Activated B cell treated with CpG ODN at 0.5 μM for 24 hours (primary cell): Measurements from ENCODE around the gene DVL1. TPM values are rescaled to one million over a fixed set of nuclear protein-coding genes. Genes with fewer than 3 reads are reported as not detected.

Source experiments
- ATAC-seq: fragments of 200-7000 bp; cut with Tn5 transposase; one replicate; pipeline ENCODE4 v1.10.0; 2021; ENCODE audit warnings: low read depth, mild to moderate bottlenecking, moderate library complexity
- CTCF ChIA-PET: fragments of 350-600 bp; sonication (Branson Sonifier 250); formaldehyde crosslinking; loops from one replicate; lab custom pipeline; 2021; ENCODE audit warnings: antibody characterized with exemption; lab: Charles Lee
- POLR2A ChIA-PET: fragments of 350-600 bp; sonication (Branson Sonifier 250); formaldehyde crosslinking; loops from one replicate; lab custom pipeline; 2021; ENCODE audit warnings: antibody characterized with exemption; lab: Charles Lee
- DNase-seq: peaks from one replicate; pipeline ENCODE4 v3.0.0; 2022
- H3K27ac Mint-ChIP-seq: one replicate; pipeline ENCODE4 v1.8.0; 2020; ENCODE audit warnings: mixed read lengths
- H3K27me3 Mint-ChIP-seq: one replicate; pipeline ENCODE4 v1.8.0; 2021; ENCODE audit warnings: mixed read lengths
- H3K36me3 Mint-ChIP-seq: one replicate; pipeline ENCODE4 v1.8.0; 2021; ENCODE audit warnings: low read depth, mixed read lengths
- H3K4me1 Mint-ChIP-seq: one replicate; pipeline ENCODE4 v1.8.0; 2021; ENCODE audit warnings: mixed read lengths
- H3K4me3 Mint-ChIP-seq: one replicate; pipeline ENCODE4 v1.8.0; 2020; ENCODE audit warnings: mild to moderate bottlenecking, mixed read lengths
- H3K9me3 Mint-ChIP-seq: one replicate; pipeline ENCODE4 v1.8.0; 2020; ENCODE audit warnings: mixed read lengths
- intact Hi-C: fragments of 100-400 bp; cut with micrococcal nuclease; formaldehyde crosslinking; loops from one replicate; pipeline ENCODE4 v1.15.1; 2024
- total RNA-seq: library from RNA; stranded (reverse); gene quantifications from 2 replicates; pipeline ENCODE4 v1.2.3, GENCODE V29; 2022
- TF ChIP-seq, protein P1 (sequence below): fragments of 200-600 bp; IDR thresholded peaks from one replicate; pipeline ENCODE4 v1.8.0; 2022; ENCODE audit warnings: antibody characterized with exemption, mild to moderate bottlenecking

The DVL1 gene
- total RNA-seq, 1 donor from 2014 or later, result 29.3 TPM

DNA sequence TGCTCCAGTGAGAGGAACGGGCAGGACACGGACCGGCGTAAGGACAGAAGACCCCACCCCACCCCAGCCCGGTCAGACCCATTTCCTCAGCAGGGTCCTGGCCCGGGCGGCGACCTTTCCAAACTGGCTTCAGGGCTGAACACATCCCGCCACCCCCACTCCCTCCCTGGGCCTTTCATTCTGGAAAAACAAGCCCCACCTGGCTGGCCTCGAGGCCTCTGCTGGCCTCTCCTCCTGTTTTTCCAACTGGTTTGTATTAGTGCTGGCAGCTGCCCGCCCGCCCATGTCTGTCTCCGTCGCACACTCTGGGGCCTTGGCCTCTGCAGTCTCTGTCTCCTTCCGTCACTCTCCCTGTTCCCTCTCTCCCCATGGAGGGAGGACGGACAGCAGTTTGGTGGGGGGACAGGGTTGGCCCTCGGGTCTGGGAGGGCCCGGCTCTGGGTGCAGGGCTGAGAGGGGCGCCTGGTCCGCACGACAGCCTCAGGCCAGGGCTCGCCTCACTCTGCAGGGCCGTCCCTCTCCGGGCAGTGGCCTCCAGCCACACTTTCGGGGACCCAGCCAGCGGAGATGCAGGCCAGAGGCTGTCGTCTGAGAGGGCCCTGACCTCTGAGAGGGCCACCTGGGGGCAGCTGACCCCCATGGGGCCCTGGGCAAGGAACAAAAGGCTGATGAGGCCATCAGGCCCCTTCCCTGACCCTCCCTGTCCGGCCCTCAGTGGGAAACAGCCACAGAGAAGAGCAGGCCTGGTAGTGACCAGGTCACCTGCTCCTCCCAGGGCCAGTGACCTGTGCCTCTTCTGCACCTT is 10.6 kb upstream of the DVL1 start:
- no peak overlapping the region for H3K27ac Mint-ChIP-seq
- peaks cover 4% of the 10 kb centered on the region for H3K4me1 Mint-ChIP-seq
- intact Hi-C loops, result no loop called here
- CTCF ChIA-PET, result no interaction called here
- DNase-seq (no peak), ATAC-seq (no peak)
- TF ChIP-seq, protein P1, sequence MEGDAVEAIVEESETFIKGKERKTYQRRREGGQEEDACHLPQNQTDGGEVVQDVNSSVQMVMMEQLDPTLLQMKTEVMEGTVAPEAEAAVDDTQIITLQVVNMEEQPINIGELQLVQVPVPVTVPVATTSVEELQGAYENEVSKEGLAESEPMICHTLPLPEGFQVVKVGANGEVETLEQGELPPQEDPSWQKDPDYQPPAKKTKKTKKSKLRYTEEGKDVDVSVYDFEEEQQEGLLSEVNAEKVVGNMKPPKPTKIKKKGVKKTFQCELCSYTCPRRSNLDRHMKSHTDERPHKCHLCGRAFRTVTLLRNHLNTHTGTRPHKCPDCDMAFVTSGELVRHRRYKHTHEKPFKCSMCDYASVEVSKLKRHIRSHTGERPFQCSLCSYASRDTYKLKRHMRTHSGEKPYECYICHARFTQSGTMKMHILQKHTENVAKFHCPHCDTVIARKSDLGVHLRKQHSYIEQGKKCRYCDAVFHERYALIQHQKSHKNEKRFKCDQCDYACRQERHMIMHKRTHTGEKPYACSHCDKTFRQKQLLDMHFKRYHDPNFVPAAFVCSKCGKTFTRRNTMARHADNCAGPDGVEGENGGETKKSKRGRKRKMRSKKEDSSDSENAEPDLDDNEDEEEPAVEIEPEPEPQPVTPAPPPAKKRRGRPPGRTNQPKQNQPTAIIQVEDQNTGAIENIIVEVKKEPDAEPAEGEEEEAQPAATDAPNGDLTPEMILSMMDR, result no peak
- H3K4me3 Mint-ChIP-seq, result no peak overlapping the region
- POLR2A ChIA-PET, result interaction anchor here (1.1 kb wide), 1 partner anchor 15 kb away, joined by 4 read pairs; the partner anchor contains the start of gene AURKAIP1
- no peaks in the 10 kb centered on the region for H3K9me3 Mint-ChIP-seq
- no peaks in the 10 kb centered on the region for H3K36me3 Mint-ChIP-seq
- peaks cover 18% of the 10 kb centered on the region for H3K27me3 Mint-ChIP-seq

DNA sequence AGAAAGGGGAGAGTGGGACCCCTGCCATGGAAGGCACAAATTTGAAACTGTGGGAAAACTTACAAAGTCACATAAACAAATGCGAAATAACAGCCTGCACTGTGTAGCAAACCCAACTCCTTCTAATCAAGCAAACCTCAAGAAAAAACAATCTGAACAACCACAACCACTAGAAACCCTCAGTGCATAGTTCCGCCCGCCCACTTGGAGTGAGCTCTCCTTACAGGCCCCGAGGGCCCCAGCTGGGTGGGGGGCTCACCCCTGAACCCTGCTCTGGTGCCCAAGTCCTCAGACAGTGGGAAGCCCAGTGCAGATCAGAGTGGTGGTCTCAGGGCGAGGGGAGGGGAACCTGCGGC is 10.1 kb upstream of the DVL1 start:
- TF ChIP-seq, protein P1, result no peak
- H3K27me3 Mint-ChIP-seq, result peaks cover 18% of the 10 kb centered on the region
- ATAC-seq (no peak), DNase-seq (no peak)
- H3K36me3 Mint-ChIP-seq, result no peaks in the 10 kb centered on the region
- H3K4me3 Mint-ChIP-seq, result no peak overlapping the region
- no peaks in the 10 kb centered on the region for H3K9me3 Mint-ChIP-seq
- intact Hi-C loops, result no loop called here
- peak overlapping the region; percentile 7 for H3K27ac Mint-ChIP-seq
- CTCF ChIA-PET, result no interaction called here
- H3K4me1 Mint-ChIP-seq, result peaks cover 4% of the 10 kb centered on the region
- POLR2A ChIA-PET, result interaction anchor here (1.1 kb wide), 1 partner anchor 15 kb away, joined by 4 read pairs; the partner anchor contains the start of gene AURKAIP1

DNA sequence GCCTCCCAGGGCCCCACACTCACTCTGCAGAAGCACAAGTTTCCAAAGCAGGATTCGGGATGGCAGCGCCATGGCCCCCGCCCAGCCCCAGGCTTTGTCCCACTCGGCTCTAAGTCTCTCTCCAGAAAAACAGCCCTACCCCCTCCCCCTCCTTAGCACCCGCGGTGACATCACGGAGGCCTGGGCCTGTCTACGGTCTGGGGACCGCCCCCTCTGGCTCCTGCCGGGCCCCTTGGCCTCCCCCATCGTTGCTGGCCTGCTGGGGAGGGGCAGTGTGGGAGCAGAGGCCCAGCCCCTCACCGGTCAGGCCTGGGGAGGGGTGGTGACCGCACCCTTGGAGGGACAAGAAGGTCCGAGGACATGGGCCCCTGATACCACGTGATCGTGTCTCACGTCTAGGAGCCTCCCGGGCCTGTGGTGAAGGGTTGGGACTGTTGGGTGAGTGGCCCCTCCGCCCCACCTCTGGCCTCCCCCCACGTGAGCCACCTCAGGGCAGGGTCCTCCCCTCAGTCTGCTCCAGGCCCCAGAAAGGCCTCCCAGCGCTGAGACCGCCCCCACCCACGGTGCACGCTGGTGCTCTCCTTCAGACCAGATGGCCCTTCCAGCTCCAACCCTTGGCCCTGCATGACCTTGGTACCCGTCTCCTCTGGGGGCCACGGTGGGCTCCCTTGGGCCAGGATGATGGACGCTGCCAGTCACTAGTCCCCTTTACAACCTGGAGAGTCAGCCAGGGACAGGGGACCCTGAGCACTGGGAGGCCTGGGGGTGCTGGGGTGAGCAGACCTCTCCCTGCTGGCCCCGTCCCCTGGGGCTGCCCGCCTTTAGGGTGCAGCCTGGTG is 9.4 kb upstream of the DVL1 start, which contains the start of gene MXRA8:
TSS of gene MXRA8 (minus strand) at position 123 of the 839 bp plus-strand sequence. CDS start at position 72, 51 bp downstream.
- Mint-ChIP-seq H3K9me3 (no peaks in the 10 kb centered on the region), H3K27ac (peak within 1 kb of the TSS; percentile 7), H3K4me3 (peak within 1 kb of the TSS; percentile 35), H3K36me3 (no peaks in the 10 kb centered on the region), H3K4me1 (peaks cover 6% of the 10 kb centered on the region), H3K27me3 (peaks cover 20% of the 10 kb centered on the region)
- ChIA-PET POLR2A (interaction anchor here (1.1 kb wide), 1 partner anchor 16 kb away, joined by 4 read pairs; the partner anchor contains the start of gene AURKAIP1), CTCF (no interaction called here)
- no peak for DNase-seq
- intact Hi-C loops, result no loop called here
- TF ChIP-seq, protein P1, result no peak
- ATAC-seq, result no peak

DNA sequence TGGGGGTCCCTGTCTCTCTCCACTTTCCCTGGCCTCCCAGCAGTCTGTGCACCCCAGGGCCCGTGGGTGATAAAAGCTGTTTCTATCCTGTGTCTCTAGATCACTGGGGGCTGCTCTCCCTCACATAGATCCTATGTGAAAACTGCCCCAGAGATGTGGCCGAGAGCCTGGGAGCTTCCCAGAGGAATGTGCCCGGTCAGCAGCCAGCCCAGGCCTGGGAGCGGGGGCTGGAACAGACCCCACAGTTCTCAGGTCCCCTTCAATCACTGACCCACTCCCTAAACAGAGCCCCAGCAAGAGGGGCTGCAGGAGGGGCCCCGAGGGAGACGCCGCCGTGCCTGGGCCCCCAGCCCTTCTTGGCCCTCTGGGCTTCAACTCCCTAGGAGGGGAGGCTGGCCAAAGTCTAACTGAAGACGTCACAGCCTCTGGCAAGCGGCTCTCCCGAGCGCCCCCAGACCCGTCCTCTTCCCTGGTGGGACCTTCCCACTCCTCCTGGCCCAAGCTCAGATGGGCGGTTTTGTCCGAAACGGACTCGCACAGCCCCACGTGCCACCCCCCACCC is 8.7 kb upstream of the DVL1 start:
- Mint-ChIP-seq H3K36me3 (no peaks in the 10 kb centered on the region), H3K4me1 (peaks cover 10% of the 10 kb centered on the region), H3K27me3 (peaks cover 20% of the 10 kb centered on the region), H3K4me3 (no peak overlapping the region), H3K27ac (no peak overlapping the region), H3K9me3 (no peaks in the 10 kb centered on the region)
- TF ChIP-seq, protein P1, result no peak
- CTCF ChIA-PET, result interaction anchor here (2.2 kb wide), 1 partner anchor 13 kb away, joined by 4 read pairs; no protein-coding TSS in a partner anchor
- intact Hi-C loops, result no loop called here
- DNase-seq, result no peak
- ATAC-seq, result no peak
- POLR2A ChIA-PET, result no interaction called here
